Activated CD4-positive, alpha-beta T cell treated with anti-CD3 and anti-CD28 coated beads for 36 hours (primary cell): ENCODE results near the gene MLLT6. TPM values are rescaled to one million over a fixed set of nuclear protein-coding genes. Genes with fewer than 3 reads are reported as not detected.

ENCODE experiments used
- ATAC-seq: fragments of 200-7000 bp; cut with Tn5 transposase; one replicate; pipeline ENCODE4 v1.10.0; 2021; ENCODE audit warnings: mild to moderate bottlenecking, moderate library complexity
- CTCF ChIA-PET: fragments of 350-600 bp; sonication (Branson Sonifier 250); formaldehyde crosslinking; loops from one replicate; lab custom pipeline; 2021; ENCODE audit warnings: antibody characterized with exemption; lab: Charles Lee
- POLR2A ChIA-PET: fragments of 350-600 bp; sonication (Branson Sonifier 250); formaldehyde crosslinking; loops from one replicate; lab custom pipeline; 2021; ENCODE audit warnings: antibody characterized with exemption, inconsistent platforms; lab: Charles Lee
- DNase-seq: peaks from one replicate; pipeline ENCODE4 v3.0.0-alpha.2; 2020
- H3K27ac Mint-ChIP-seq: one replicate; pipeline ENCODE4 v1.8.0; 2021; ENCODE audit warnings: mixed read lengths
- H3K27me3 Mint-ChIP-seq: one replicate; pipeline ENCODE4 v1.8.0; 2021; ENCODE audit warnings: mixed read lengths
- H3K36me3 Mint-ChIP-seq: one replicate; pipeline ENCODE4 v1.8.0; 2021; ENCODE audit warnings: low read depth, mixed read lengths
- H3K4me1 Mint-ChIP-seq: one replicate; pipeline ENCODE4 v1.8.0; 2021; ENCODE audit warnings: mixed read lengths
- H3K4me3 Mint-ChIP-seq: one replicate; pipeline ENCODE4 v1.8.0; 2021; ENCODE audit warnings: mild to moderate bottlenecking, moderate library complexity, mixed read lengths
- H3K9me3 Mint-ChIP-seq: one replicate; pipeline ENCODE4 v1.8.0; 2021; ENCODE audit warnings: low read depth, mixed read lengths
- intact Hi-C, 2 experiments: fragments of 100-400 bp; cut with DNase I in 1 of 2; cut with micrococcal nuclease in 1 of 2; formaldehyde crosslinking; loops; one replicate each; pipeline versions ENCODE4 v1.14.2 to v1.15.1; 2022 to 2024; cut with DNase I, micrococcal nuclease
- total RNA-seq, 2 experiments: library from RNA; stranded (reverse); gene quantifications; one replicate each; pipeline ENCODE4 v1.2.3, GENCODE V29; 2021

The MLLT6 gene
- total RNA-seq, 2 experiments from 2014 or later: 168 to 174 TPM

DNA sequence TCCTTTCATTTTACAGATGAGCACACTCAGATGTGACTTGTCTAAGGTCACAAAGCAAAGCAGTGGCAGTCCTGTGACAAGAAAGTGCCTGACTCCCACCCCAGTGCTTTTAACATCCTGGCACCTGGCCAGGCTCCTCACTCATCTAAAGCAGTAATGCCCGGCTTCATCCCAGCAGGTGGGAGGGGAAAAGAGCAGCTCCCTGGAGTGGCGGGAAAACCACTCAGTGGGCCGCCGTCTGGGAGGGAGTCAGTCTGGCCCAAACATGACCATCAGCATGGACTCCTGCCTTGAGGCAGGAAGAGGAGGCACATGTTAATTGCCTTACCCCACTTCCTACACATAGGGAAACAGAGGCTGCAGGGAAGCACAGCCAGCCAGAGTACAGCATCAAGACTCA is 40.5 kb downstream of the MLLT6 start:
- POLR2A ChIA-PET: interaction anchor here (0.7 kb wide), 2 partner anchors 44 to 91 kb away, joined by 3 to 5 read pairs; no protein-coding TSS in a partner anchor
- H3K36me3 Mint-ChIP-seq: no peaks in the 10 kb centered on the region
- no peak for DNase-seq
- peaks cover 19% of the 10 kb centered on the region for H3K4me1 Mint-ChIP-seq
- H3K27me3 Mint-ChIP-seq: peaks cover 28% of the 10 kb centered on the region
- no peaks in the 10 kb centered on the region for H3K9me3 Mint-ChIP-seq
- CTCF ChIA-PET: interaction anchor here (1.2 to 1.6 kb wide), 3 partner anchors 10 to 68 kb away, joined by 4 to 8 read pairs (median 7); no protein-coding TSS in a partner anchor
- intact Hi-C loops: no loop called here
- no peak overlapping the region for H3K27ac Mint-ChIP-seq
- ATAC-seq: no peak
- no peak overlapping the region for H3K4me3 Mint-ChIP-seq

GRCh38 chr17:38746004-38746848 is 41.2 kb downstream of the MLLT6 start:
- Mint-ChIP-seq H3K4me1 (peaks cover 25% of the 10 kb centered on the region), H3K27me3 (peaks cover 34% of the 10 kb centered on the region), H3K4me3 (peak overlapping the region; percentile 28), H3K9me3 (no peaks in the 10 kb centered on the region), H3K36me3 (no peaks in the 10 kb centered on the region), H3K27ac (no peak overlapping the region)
- ATAC-seq: no peak
- intact Hi-C loops: no loop called here
- no peak for DNase-seq
- CTCF ChIA-PET: interaction anchor here (1.2 to 1.6 kb wide), 3 partner anchors 11 to 69 kb away, joined by 4 to 8 read pairs (median 7); no protein-coding TSS in a partner anchor
- POLR2A ChIA-PET: interaction anchor here (0.7 kb wide), 1 partner anchor 45 kb away, joined by 3 read pairs; no protein-coding TSS in a partner anchor

DNA sequence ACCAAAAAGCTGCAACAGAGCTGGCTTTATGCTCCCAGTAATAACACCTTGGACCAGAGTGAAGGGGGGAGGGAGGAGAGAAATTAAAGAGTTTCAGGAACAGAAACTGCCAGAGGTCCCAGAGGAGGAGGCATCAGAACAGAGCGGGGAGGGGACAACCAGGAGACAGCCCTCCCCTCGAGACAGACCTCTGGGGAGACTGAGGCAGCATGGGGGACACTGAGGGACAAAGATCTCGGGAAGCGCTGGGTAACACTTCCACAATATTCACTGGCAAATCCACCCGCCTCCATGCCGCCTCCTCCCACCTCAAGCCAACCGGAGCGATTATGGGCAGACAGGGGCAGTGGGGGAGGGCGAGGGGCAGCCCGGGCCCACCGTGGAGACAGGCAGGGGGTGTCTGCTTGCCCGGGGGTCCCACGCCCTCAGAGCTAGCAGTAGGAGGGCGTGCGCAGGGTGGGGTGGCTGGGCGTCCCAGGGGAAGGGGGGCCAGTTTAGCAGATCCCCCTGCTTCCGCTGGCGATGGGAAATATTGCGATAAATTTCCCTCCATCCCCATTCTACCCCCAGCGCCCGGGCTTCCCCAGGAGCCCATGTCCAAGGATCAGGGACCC is 41.9 kb downstream of the MLLT6 start:
- Mint-ChIP-seq H3K27ac (no peak overlapping the region), H3K36me3 (peaks cover 3% of the 10 kb centered on the region), H3K9me3 (no peaks in the 10 kb centered on the region), H3K27me3 (peaks cover 36% of the 10 kb centered on the region), H3K4me3 (peak overlapping the region; percentile 28), H3K4me1 (peaks cover 31% of the 10 kb centered on the region)
- ChIA-PET CTCF (interaction anchor here (1.4 to 1.6 kb wide), 2 partner anchors 11 to 16 kb away, joined by 7 to 8 read pairs; no protein-coding TSS in a partner anchor), POLR2A (no interaction called here)
- ATAC-seq (no peak), DNase-seq (no peak)
- intact Hi-C loops: loop anchor here in 1 of 2 experiments (1.0 kb wide), 1 partner anchor 17 kb away; the partner anchor contains the start of gene CISD3

GRCh38 chr17:38747463-38748148 is 42.5 kb downstream of the MLLT6 start:
- H3K9me3 Mint-ChIP-seq: no peaks in the 10 kb centered on the region
- peak overlapping the region; percentile 64 for H3K4me3 Mint-ChIP-seq
- ChIA-PET CTCF (no interaction called here), POLR2A (interaction anchor here (0.7 kb wide), 1 partner anchor 147 kb away, joined by 3 read pairs; no protein-coding TSS in a partner anchor)
- peaks cover 4% of the 10 kb centered on the region for H3K36me3 Mint-ChIP-seq
- ATAC-seq: no peak
- intact Hi-C loops: loop anchor here in 1 of 2 experiments (1.0 kb wide), 1 partner anchor 17 kb away; the partner anchor contains the start of gene CISD3
- peak; percentile 52 for DNase-seq
- H3K27me3 Mint-ChIP-seq: peaks cover 36% of the 10 kb centered on the region
- H3K4me1 Mint-ChIP-seq: peaks cover 33% of the 10 kb centered on the region
- no peak overlapping the region for H3K27ac Mint-ChIP-seq

DNA sequence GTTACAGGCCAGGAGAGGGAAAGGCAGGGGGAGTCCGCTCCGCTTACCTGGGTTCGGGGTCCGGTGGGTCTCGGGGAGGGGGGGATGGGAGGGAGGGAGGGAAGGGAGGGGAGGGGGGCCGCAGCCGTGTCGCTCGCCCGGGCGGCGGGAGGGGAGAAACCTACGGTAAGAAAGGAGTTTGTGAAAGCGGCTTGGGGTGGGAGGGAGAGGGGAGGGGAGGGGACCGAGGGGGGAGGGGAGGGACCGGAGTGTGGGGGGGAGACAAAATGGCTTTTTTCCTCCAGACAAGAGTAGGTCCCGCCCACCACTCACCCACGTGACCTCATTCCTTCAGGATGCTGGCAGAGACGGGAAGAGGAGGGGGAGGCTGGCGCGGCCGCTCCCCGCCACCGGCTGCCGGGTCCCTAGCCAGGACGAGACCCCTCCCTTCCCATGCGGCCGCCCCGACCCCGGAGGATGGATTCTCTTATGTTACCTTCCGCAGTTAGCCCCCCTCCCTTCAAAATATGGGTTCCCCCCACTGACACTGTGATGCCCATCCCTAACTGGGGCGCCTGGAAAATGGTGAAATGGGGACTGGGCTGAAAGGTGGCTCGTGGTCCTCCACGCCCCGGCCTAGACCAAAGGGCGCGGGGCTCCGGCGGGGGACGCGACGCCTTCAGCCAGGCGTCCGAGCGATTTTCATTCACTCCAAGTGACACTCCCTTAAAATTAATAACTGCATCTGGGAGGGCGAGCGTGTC is 43.2 kb downstream of the MLLT6 start, which contains the start of gene PCGF2:
Gene PCGF2, minus strand, starts transcription at position 188 of the 743 bp plus-strand sequence. CDS start 7,934 bp downstream, outside the sequence.
- CTCF ChIA-PET: no interaction called here
- peaks cover 36% of the 10 kb centered on the region for H3K27me3 Mint-ChIP-seq
- intact Hi-C loops: no loop called here
- H3K27ac Mint-ChIP-seq: no peak within 1 kb of the TSS
- ATAC-seq (no peak), DNase-seq (peak; percentile 51)
- H3K4me1 Mint-ChIP-seq: peaks cover 34% of the 10 kb centered on the region
- peak within 1 kb of the TSS; percentile 93 for H3K4me3 Mint-ChIP-seq
- no peaks in the 10 kb centered on the region for H3K9me3 Mint-ChIP-seq
- H3K36me3 Mint-ChIP-seq: peaks cover 8% of the 10 kb centered on the region
- POLR2A ChIA-PET: interaction anchor here (0.7 kb wide), 1 partner anchor 148 kb away, joined by 3 read pairs; no protein-coding TSS in a partner anchor

DNA sequence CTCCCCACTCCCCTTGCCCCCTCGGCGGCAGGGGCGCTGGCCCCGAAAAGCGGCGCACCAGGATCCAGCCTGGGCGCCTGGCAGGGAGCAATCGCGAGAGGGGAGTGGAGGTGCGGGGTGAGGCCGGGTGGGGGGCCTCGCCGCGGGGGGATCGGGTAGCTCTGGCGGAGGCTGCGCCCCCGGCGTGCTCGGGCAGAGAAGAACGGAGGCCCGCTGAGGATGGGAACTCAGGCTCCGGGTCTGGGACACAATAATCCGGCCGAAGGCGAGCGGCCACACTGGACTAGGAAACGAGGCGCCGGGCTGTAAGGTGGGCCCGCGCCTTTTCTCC is 43.8 kb downstream of the MLLT6 start:
- Mint-ChIP-seq H3K4me1 (peaks cover 38% of the 10 kb centered on the region), H3K27me3 (peaks cover 36% of the 10 kb centered on the region), H3K4me3 (peak overlapping the region; percentile 93), H3K9me3 (no peaks in the 10 kb centered on the region), H3K36me3 (peaks cover 13% of the 10 kb centered on the region), H3K27ac (no peak overlapping the region)
- POLR2A ChIA-PET: no interaction called here
- DNase-seq: no peak
- no peak for ATAC-seq
- intact Hi-C loops: no loop called here
- CTCF ChIA-PET: no interaction called here

- intact Hi-C loops: loop anchor here in 1 of 2 experiments (2.0 to 5.0 kb wide), 4 partner anchors 15 to 192 kb away; partner anchors contain the start of genes LASP1 and RPL23
- Mint-ChIP-seq H3K27me3 (peaks cover 36% of the 10 kb centered on the region), H3K9me3 (no peaks in the 10 kb centered on the region), H3K4me1 (peaks cover 44% of the 10 kb centered on the region), H3K27ac (no peak overlapping the region), H3K4me3 (peak overlapping the region; percentile 93), H3K36me3 (peaks cover 16% of the 10 kb centered on the region)
- ATAC-seq (no peak), DNase-seq (peak; percentile 33)
- POLR2A ChIA-PET: no interaction called here
- CTCF ChIA-PET: no interaction called here
These were observed 44.4 kb downstream of the MLLT6 start for GRCh38 chr17:38749223-38750043.

GRCh38 chr17:38750044-38750311 is 44.9 kb downstream of the MLLT6 start:
- intact Hi-C loops: loop anchor here in 1 of 2 experiments (2.0 to 5.0 kb wide), 4 partner anchors 15 to 193 kb away; partner anchors contain the start of genes LASP1 and RPL23
- DNase-seq (no peak), ATAC-seq (no peak)
- H3K9me3 Mint-ChIP-seq: no peaks in the 10 kb centered on the region
- peaks cover 34% of the 10 kb centered on the region for H3K27me3 Mint-ChIP-seq
- peaks cover 47% of the 10 kb centered on the region for H3K4me1 Mint-ChIP-seq
- ChIA-PET CTCF (interaction anchor here (2.8 kb wide), 1 partner anchor 74 kb away, joined by 20 read pairs; the partner anchor contains the start of gene EPOP), POLR2A (no interaction called here)
- peaks cover 19% of the 10 kb centered on the region for H3K36me3 Mint-ChIP-seq
- H3K4me3 Mint-ChIP-seq: peak overlapping the region; percentile 93
- H3K27ac Mint-ChIP-seq: no peak overlapping the region

- DNase-seq: peak; percentile 45
- Mint-ChIP-seq H3K4me3 (peak overlapping the region; percentile 93), H3K27ac (peak overlapping the region; percentile 99), H3K27me3 (peaks cover 34% of the 10 kb centered on the region), H3K36me3 (peaks cover 20% of the 10 kb centered on the region), H3K9me3 (no peaks in the 10 kb centered on the region), H3K4me1 (peaks cover 47% of the 10 kb centered on the region)
- CTCF ChIA-PET: interaction anchor here (0.7 to 2.8 kb wide), 4 partner anchors 21 to 192 kb away, joined by 3 to 20 read pairs (median 7); partner anchors contain the start of gene EPOP
- POLR2A ChIA-PET: interaction anchor here (0.7 kb wide), 1 partner anchor 49 kb away, joined by 3 read pairs; no protein-coding TSS in a partner anchor
- ATAC-seq: no peak
- intact Hi-C loops: loop anchor here in 1 of 2 experiments (1.0 to 5.0 kb wide), 5 partner anchors 16 to 404 kb away; partner anchors contain the start of genes LASP1 and RPL23
These were observed 45.4 kb downstream of the MLLT6 start for GRCh38 chr17:38750312-38751121.
